C4-2B (cell line): ENCODE data around the gene TNIP2.

ENCODE experiments used
- H3K27ac ChIP-seq: fragments of 450-650 bp; 2 replicates; pipeline ENCODE4 v1.5.1; 2017
- CTCF ChIP-seq: fragments of 450-650 bp; conservative IDR thresholded peaks from 2 replicates; pipeline ENCODE4 v1.5.1; 2017; ENCODE audit warnings: mild to moderate bottlenecking
- ZFX ChIP-seq: fragments of 450-650 bp; IDR thresholded peaks from 2 replicates; pipeline ENCODE4 v1.6.1; 2017

Gene TNIP2

DNA sequence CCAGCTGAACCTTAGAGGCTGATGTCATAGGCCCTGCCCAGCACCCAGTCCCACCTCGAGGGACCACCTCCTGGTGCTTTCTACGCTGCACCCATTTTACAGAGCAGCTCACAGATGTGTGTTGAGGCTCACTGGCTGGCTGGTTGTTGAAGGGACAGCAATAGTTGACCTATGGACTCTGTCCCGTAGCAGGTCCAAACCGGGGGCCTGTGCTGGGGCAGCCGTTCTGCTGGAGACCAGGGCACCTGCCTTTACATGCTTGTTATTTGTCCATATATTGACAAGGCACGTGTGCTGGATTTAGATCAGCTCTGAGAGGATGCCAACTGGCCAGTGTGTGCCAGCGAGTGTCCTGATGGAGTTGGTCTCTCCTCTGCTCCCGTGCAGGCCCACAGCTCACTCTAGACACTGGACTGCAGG lies 58.1 kb downstream of the TNIP2 start:
- no peak for TF ChIP-seq CTCF
- TF ChIP-seq ZFX, result no peak
- no peak overlapping the region for H3K27ac ChIP-seq

- TF ChIP-seq CTCF, result no peak
- TF ChIP-seq ZFX, result no peak
- no peak overlapping the region for H3K27ac ChIP-seq
These were observed 59.7 kb downstream of the TNIP2 start for GRCh38 chr4:2696423-2696822.

- no peak for TF ChIP-seq ZFX
- no peak overlapping the region for H3K27ac ChIP-seq
These were observed 60.6 kb downstream of the TNIP2 start for GRCh38 chr4:2695346-2696060.

- H3K27ac ChIP-seq, result no peak overlapping the region
- TF ChIP-seq ZFX (no peak), CTCF (no peak)
These were observed 61.4 kb downstream of the TNIP2 start for GRCh38 chr4:2694691-2695090.

- no peak overlapping the region for H3K27ac ChIP-seq
- no peak for TF ChIP-seq CTCF
- no peak for TF ChIP-seq ZFX
These were observed 64.1 kb downstream of the TNIP2 start for GRCh38 chr4:2691952-2692435.
